ENCODE data around the gene THYN1. TPM values are rescaled to one million over a fixed set of nuclear protein-coding genes. Genes with fewer than 3 reads are reported as not detected.

Gene THYN1
- polyA plus RNA-seq, 1 donor (not counting 4 experiments of a cell fraction or from before 2014, with no cell fraction given), result 45.8 TPM

- Histone ChIP-seq H3K79me2 (ENCODE audit: control insufficient read depth, insufficient read depth, low read length) (no peaks in the 10 kb centered on the region), H2AFZ (ENCODE audit: control insufficient read depth, low read length) (no peak overlapping the region), H3K9me1 (ENCODE audit: control insufficient read depth, extremely low read depth, insufficient read depth, low read length) (no peaks in the 10 kb centered on the region), H3K27me3 (ENCODE audit: control insufficient read depth, extremely low read depth, insufficient read depth, low read length) (no peaks in the 10 kb centered on the region), H3K4me3 (ENCODE audit: control insufficient read depth in 2 of 3, extremely low read depth in 1 of 3, insufficient read depth in 2 of 3, low read depth in 1 of 3, low read length in 3 of 3) (no peak overlapping the region), H3K9ac (ENCODE audit: control insufficient read depth, extremely low read depth, insufficient read depth, low read length) (no peak overlapping the region), H3K9me3 (ENCODE audit: control insufficient read depth, low read depth, low read length) (no peaks in the 10 kb centered on the region), H3K4me2 (ENCODE audit: control insufficient read depth, extremely low read depth, insufficient read depth, low read depth, low read length) (no peak overlapping the region), H4K20me1 (ENCODE audit: control insufficient read depth, extremely low read depth, insufficient read depth, low read length) (no peaks in the 10 kb centered on the region), H3K4me1 (ENCODE audit: control insufficient read depth, extremely low read depth, insufficient read depth, low read length) (no peaks in the 10 kb centered on the region), H3K27ac (ENCODE audit: control insufficient read depth, insufficient read depth, low read length) (no peak overlapping the region), H3K36me3 (ENCODE audit: control insufficient read depth in 2 of 2, extremely low read depth in 1 of 2, insufficient read depth in 2 of 2, low read length in 2 of 2) (peaks cover 0 to 5% of the 10 kb centered on the region in 2 experiments)
- FAIRE-seq (no peak), DNase-seq (ENCODE audit: low read depth, low spot score) (no peak)
- TF ChIP-seq EZH2 (IDR thresholded peaks at IDR 0.05; ENCODE audit: low read length), result no peak
- TF ChIP-seq CTCF (optimal IDR thresholded peaks at IDR 0.05 in 1 of 3, IDR thresholded peaks at IDR 0.05 in 1 of 3, conservative IDR thresholded peaks at IDR 0.05 in 1 of 3; ENCODE audit: extremely low read depth in 1 of 3, insufficient read depth in 2 of 3, low read length in 3 of 3), result no peak
- dilution Hi-C loops (cut with MboI; ENCODE audit: extremely low pct_ligation_motif_present, low sequenced_read_pairs), result no loop called here
These were observed 53.6 kb downstream of the THYN1 start for GRCh38 chr11:134199531-134199930.

Other genes starting within 250 kb of the THYN1 start
- 5.5 to 17.0 TPM (median 11.4 TPM) in 3 replicates for gene JAM3, start 184.3 kb downstream of the THYN1 start, polyA plus RNA-seq
- 16.6 to 23.0 TPM (median 21.4 TPM) in 3 replicates for gene NCAPD3, start 29.4 kb downstream of the THYN1 start, polyA plus RNA-seq
- 43.2 to 50.2 TPM (median 46.9 TPM) in 3 replicates for gene VPS26B, start 28.7 kb downstream of the THYN1 start, polyA plus RNA-seq
- gene ACAD8, start 216 bp upstream of the THYN1 start, polyA plus RNA-seq, result 18.2 to 21.7 TPM (median 20.6 TPM) in 3 replicates
- 2.2 to 4.6 TPM (median 3.0 TPM) in 3 replicates for gene GLB1L3, start 23.0 kb upstream of the THYN1 start, polyA plus RNA-seq
- gene GLB1L2, start 78.6 kb upstream of the THYN1 start, polyA plus RNA-seq, result 4.0 to 5.1 TPM (median 4.3 TPM) in 3 replicates
- 0.04 to 0.11 TPM (median 0.04 TPM) in 3 replicates for gene B3GAT1, start 158.9 kb upstream of the THYN1 start, polyA plus RNA-seq

All from keratinocyte (primary cell).